Activated naive CD4-positive, alpha-beta T cell (primary cell): ENCODE results near the gene JADE2.
"Not testable (repeated sequence)": the region's sequence is repeated elsewhere in the genome, so short reads cannot be mapped to it uniquely, and the experiment has no call there.

ENCODE experiments used
- DNase-seq, 4 experiments: peaks; one replicate each; lab custom pipeline; 2025; lab: John Stamatoyannopoulos, UW

The JADE2 gene

DNA sequence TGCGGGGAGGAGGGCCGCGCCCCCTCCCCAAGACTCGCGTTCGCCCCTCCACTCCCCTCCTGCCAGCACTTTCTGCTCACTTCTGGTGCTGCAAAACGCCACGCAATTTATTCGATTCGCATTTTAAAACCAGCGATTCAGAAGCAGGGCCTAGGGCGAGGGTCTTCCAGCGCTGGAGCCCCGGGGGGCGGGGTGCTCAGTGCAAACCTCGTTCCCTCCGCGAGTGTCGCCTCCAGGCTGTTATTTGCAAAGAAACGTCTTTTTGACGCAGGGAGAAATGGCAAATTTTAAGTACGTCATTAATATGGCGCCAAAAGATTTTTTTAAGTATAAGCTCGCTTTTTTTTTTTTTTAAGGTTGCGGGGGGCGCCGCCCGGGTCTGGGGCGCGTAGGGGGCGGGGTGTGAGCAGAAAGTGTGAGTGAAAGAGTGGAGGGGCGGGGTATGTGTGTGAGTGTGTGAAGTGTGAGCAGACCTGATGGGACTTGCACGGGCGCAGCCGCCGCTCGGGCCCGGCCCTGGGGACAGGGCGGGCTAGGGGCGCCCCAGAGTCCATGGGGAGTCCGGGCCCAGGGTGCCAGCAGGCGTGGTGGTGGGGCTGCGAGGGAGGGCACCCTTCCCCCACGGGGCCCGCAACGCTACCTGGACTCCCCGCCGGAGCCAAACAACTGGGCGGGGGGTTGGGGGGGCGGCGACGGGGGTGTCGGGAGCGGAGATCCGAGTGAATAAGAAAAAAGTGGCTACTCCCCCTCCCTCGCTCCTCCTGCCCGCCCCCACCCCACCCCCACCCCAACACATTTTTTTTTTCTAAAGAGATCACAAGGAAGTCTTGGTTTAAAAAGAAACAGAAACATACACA lies at the start of gene JADE2:
Gene JADE2, plus strand, starts transcription at position 845 of the 857 bp plus-strand sequence. CDS start 10,188 bp downstream, outside the sequence.
- DNase-seq: peak; percentile 53 to 92 (median 78)

DNA sequence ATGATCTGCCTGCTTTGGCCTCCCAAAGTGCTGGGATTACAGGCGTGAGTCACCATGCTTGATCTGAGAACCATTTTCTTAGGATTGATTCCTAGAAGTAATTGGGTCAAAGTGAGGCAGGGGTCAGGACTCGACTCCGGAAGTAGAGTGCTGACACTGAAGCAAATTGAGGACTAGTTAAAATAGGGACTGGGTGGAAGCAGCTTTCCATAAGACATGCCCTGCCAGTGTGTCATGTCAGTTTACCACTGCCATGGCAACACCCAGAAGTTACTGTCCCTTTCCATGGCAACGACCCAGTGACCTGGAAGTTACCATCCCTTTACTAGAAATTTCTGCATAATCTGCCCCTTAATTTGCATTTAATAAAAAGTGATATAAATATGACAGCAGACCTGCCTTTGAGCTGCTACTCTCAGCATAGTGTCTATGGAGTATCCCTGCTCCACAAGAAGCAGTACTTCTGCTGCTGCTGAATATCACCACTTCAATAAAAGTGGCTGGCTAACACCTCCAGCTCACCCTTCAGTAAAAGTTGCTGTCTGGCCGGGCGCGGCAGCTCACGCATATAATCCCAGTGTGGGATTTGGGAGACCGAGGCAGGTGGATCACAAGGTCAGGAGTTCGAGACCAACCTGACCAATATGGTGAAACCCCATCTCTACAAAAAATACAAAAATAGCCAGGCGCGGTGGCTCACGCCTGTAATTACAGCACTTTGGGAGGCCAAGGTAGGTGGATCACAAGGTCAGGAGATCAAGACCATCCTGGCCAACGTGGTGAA lies 47.8 kb upstream of the JADE2 start:
- DNase-seq: no peak

DNA sequence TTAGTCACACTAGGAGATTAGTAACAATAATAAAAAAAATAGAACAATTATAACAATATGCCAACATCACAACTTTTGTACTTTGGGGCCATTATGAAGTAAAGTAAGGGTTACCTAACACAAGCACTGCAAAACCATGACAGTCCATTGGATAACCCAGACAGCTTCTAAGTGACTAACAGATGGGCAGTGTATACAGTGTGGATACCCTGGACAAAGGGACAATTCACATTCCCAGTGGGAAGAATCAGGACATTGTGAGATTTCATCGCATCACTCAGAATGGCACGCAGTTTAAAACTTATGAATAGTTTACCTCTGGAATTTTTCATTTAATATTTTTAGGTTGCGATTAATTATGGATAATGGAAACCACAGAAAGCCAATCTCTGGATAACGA lies 45.6 kb upstream of the JADE2 start:
- no peak for DNase-seq

DNA sequence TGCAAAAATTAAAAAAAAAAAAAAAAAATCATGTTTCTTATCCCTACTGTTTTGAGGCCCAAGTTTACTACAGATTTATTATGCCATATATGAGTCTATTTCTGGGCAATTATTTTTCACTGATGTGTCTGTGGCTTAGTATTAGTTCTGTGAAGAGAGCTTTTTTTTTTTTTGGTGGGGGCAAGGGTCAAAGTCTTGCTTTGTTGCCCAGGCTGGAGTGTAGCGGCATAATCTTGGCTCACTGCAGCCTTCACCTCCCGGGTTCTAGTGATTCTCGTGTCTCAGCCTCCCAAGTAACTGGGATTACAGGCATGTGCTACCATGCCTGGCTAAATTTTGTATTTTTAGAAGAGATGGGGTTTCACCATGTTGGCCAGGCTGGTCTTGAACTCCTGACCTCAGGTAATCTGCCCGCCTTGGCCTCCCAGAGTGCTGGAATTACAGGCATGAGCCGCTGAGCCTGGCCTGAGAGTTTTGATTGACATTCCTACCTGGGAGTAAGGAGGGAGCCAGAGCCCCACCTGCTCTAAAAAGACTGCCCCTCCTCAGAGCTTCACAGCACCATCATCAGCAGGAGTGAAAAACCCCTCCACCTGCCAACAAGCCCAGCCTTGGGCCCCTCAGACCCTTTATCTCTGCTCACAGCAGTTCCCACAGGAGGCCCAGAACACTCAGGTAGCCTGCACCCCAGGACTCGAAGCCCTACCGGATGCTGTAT lies 36.1 kb upstream of the JADE2 start:
- DNase-seq: no peak

DNA sequence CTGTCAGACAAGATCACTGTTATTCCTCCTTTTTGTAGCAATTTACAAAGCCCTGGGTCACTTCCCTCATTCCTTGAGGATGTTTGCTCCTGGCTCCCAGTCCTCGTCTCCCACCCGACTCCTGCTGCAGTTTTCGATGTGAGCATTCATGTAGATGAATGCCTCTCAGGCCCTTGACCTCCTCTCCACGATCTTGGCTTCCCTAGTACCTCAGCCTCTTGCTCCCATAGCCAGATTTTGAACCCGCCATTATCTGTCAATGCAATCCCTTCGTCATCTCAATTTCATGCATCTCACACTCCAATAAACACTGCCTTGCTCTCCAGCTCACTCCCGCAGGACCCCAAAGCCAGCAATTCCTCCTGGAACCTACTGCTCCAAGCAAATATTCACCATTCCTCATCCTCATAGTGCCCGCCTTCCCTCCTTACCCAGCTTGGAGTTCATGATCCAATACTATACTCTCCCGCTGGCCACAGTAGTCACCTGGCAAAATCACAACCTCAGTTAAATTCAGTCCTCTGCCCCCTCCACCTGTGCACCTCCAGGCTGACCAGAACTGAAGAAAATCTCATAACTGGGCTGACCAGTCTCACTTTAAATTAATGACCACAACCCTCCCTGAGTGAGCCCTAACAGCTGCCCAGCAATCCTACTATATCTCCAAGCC lies 35.1 kb upstream of the JADE2 start:
- DNase-seq: no peak

DNA sequence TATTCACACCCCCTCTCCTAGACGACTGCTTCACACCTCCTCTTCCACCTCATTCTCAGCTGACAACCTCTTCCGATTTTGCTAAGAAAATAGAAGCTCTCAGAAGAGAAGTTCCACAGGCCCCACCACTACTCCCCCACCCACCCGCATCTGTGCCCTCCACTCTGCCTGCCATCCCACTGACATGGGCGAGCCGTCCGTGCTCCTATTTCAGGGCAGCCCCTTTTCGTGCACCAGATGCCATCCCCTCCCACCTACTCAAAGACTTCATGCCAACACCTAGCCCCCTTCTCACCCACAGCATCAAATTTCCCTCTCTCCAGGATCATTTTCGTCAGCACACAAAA lies 34.6 kb upstream of the JADE2 start:
- DNase-seq: no peak

DNA sequence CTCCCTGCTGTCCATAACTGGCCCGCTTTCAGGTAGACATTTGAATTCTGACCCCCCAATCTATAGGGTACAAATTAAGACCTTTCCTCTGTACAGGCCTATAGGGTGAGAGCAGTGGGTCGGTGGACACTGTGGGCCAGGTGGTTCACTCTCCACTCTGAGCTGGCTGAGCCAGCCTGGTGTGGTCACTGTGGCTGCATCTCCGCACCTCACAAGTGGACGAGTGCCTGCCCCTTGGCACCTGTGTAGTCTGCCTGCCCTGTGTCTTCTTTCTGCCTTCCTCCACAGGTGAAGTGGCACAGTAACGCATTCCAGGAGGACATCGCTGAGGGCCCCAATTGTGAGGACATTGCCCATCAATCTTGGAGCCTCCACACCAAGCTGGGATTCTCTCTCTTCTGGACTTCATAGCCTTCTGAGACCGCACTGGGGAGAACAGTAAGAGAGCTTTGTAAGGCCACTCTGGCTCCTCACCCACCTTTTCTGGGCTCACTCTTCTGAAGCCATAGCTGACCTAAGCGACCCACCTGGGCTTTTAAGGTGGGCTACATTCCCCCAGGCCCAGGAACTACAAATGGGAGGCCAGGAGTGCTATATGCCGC lies 33.5 kb upstream of the JADE2 start:
- DNase-seq: no peak

DNA sequence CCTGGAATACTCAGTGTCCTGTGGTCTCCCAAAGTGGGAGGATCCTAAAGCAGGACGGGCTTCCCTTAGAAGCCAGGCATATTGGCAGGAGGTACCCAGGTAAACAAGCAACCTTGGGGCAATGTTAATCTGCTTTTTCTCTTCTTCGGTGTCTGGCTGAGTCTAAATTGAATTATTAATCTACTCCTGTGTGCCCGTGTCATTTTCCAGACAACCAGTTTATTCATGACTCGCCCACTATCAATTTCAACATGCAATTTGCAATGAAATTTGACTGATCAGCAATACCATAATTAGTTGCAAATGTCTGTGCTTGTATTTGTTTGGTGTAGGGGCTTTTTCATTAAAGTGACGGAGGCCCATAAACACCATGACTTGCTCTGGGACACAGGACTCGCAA lies 32.9 kb upstream of the JADE2 start:
- DNase-seq: no peak

DNA sequence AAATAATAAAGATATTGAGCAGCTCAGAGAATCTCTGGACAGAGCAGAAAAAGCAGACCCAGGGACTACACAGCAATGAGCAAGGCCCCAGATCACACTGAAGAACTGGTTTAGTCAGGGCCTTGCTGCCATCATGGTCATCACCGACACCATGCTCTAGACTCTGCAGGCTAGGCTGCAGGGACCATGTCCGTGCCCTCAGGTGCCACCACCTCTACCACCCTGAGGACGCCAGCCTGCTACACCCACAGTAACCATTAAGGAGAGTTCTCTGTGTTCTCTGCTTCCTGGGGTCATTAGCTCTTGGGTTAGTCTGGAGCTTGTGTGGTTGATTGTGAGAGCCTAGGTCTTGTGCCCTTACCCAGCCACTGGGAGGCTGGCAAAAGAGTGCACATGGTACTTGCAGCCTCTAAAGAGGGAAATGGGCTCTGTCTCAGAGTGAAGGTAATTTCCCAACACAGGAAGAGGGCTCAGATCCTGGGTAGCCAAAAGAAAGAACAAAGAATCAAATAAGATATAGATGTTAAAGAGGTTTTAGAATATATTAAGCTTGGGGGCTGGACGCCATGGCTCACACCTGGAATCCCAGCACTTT lies 31.9 kb upstream of the JADE2 start:
- no peak for DNase-seq

DNA sequence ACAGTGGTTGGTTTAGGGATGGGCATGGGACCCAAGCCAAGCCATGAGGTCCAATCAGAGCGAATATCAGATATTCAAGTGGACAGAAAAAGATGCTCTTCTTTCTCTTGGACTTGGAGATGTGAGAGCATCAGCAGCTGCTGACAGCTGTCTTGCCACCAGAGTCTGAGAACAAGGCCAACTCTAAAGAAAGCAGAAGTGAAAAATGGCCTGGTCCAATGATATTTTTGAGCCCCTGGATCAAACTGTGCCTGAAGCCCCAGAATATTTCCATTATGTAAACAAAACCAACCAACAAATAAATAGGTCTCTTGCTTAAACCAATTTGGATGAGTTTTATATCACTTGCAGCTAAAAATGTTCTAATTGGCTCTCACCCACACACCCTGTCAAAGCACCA lies 30.7 kb upstream of the JADE2 start:
- DNase-seq: no peak

DNA sequence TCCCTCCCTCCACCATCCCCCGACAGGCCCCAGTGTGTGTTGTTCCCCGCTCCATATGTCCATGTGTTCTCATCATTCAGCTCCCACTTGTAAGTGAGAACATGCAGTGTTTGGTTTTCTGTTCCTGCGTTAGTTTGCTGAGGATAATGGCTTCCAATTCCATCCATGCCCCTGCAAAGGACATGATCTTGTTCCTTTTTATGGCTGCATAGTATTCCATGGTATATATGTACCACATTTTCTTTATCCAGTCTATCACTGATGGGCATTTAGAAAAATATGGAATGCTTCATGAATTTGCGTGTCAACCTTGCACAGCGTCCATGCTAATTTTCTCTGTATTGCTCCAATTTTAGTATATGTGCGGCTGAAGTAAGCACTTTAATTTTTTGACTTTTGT lies 25.6 kb upstream of the JADE2 start:
- not testable (repeated sequence) for DNase-seq

DNA sequence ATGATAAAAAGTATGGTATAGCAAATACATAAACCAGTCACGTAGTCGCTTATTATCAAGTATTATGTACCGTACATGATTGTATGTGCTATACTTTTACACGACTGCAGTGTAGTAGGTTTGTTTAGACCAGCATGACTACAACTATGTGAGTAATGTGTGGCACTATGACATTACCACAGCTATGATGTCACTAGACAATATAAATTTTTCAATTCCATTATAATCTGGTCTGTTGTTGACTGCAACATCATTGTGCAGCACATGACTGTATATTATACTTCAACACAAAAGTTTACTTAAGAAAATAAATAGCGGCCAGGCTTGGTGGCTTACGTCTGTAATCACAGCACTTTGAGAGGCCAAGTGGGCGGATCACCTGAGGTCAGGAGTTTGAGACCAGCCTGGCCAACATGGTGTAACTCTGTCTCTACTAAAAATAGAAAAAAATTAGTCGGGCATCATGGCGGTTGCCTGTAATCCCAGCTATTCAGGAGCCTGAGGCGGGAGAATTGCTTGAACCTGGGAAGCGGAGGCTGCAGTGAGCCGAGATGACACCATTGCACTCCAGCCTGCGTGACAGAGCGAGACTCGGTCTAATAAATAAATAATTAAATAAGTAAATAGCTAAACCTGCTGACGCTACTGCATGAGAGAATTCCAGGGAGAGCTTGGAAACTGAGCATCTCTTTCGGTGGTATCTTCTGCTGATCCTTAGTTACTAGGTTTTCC lies 24.6 kb upstream of the JADE2 start:
- DNase-seq: no peak

DNA sequence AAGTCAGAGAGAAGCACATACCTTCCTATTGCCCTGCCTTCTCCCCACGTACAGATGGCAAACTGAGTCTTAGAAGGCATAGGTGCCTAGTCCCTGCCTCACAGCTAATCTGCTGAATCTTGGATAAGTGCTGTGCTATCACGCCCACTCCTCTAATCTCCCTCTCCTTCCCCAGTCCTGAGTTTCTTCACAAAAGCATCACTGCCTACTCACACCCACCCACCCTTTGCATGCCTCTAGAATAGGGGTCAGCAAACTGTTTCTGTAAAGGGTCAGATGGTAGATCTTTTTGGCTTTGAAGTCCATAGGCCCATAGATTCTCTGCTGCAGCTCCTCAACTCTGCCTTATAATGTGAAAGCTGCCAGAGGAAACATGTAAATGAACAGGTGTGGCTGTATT lies 23.2 kb upstream of the JADE2 start:
- DNase-seq: no peak

DNA sequence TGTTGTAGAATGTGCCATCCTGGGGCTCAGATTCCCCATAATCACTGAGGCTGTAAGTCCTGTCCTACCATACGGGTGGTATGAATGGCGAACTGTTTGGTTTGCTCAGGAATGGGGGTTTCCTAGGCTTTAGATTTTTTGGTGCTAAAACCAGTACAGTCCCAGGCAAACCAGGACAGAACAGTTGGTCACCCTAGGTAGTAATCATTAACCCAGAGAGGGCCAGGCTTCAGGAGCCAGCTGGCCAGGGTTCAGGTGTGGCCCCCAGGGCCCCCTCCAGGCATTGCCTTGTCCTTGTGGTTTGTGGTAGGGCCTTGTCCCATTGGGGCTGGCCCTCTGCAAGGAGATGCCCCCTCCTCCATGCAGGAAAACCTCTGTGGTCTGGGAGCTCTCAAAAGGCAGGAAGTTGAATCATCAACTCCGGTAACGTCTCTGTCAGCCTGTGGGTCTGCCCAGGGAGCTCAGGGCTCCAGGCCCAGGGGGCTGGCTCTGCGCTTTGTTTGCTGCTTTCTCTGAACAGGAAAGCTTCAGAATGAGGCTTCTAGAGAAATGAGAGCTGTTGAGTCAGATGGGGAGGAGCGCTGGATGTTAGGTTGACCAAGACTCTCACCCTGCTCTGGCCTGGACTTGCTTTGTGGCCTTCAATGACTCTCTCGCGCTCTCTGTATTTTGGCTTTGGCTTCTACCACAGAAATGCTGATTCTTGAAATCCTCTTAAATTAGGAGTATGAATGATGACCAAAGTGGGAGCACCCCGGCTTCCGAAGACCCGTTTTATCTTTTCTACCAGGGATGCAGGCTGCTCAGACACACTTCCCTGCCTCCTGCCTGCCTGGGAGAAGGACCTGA lies 22.2 kb upstream of the JADE2 start:
- DNase-seq: peak in 2 of 4 experiments; percentile 19 to 39

DNA sequence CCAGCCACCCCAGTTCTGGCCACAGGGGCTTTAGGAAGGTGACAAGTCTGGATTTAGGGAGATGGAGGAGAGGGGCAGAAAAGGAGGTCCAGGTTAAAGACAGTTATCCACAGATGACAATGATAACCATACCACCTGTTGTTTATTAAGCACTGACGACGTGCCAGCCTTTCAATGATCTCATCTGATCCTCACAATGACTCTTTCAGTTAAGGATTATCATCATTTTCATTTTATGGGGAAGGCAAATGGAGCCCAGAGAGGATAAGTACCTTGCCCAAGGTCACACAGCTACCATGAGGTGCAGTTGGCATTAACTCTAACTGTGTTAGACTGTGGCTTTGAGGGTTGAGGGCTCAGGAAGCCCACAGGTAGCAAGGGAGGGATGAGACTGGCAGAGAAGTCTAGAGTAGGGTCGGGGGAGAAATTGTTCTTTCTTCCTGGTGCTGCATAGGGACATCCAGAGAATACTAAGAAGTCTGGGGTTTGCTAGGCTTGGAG lies 21.5 kb upstream of the JADE2 start:
- DNase-seq: no peak

DNA sequence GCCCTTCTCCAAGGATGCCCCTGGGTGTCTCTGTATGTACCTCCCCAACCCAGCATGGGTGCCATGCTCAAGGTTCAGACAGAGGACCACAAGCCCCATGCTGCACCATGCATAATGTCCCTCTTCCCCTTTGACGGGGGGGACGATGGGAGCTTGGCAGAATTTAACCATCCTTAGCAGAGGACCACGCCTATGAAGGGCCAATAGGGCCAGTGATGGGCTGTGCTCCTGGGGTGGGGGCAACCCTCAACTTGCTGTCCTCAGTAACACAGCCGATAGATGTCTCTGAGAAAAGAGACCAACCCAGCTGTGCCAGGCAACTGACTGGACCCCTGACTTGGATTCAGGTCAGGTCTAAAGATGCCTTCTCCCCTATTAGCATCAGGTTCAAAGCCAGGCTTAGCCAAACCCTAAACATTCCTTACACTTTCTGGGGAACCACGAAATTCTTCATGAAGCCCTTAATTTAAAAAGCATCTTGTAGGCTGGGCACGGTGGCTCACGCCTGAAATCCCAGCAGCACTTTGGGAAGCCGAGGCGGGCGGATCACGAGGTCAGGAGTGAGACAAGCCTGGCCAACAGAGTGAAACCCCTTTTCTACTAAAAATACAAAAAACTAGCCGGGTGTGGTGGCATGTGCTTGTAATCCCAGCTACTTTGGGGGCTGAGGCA lies 20.7 kb upstream of the JADE2 start:
- no peak for DNase-seq

DNA sequence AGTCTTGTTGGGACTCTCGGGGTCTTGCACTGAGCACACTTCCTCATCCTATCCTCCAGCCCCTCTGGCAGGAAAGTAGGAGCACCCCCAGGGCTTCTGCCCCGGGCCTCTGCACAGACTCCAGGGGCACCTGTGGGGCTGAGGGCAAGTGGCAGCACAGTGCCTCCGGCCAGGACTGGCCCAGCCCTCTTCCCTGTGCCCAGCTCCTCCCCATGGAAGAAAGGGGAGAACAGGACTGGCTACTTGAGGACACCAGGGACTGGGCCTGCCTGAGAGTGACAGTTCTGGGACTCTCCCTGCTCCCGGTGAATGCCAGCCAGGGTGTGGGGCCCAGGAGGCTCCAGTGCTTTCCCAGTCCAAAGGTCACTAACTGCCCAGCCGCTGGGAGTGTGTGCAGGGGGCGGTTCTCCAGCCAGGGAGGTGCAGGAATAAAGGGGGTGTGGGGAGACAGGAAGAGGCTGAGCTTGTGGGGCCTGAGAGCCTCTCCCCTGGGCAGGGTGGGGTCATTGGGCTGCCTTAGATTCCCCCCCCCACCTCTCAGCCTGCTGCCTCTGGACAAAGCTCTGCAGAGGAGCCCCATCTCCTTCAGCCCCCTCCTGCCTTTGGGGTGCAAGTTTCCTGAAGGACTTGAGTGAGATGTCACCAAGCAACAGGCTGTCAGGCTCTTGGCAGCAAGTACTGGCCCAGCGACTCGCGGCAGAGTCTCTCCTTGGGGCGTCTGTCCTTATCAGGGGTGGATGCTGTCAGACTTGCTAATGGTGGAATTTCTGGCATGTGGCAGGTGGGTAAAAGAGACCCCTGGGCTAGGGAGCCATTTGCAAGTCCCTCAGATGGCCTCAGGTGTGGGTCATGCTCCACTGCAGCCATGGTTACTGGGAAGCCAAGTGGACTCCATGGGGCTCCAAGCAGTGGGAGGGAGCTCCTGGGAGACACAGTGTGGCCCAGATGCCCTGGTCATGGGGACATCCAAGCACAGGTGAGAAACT lies 19.1 kb upstream of the JADE2 start:
- no peak for DNase-seq

DNA sequence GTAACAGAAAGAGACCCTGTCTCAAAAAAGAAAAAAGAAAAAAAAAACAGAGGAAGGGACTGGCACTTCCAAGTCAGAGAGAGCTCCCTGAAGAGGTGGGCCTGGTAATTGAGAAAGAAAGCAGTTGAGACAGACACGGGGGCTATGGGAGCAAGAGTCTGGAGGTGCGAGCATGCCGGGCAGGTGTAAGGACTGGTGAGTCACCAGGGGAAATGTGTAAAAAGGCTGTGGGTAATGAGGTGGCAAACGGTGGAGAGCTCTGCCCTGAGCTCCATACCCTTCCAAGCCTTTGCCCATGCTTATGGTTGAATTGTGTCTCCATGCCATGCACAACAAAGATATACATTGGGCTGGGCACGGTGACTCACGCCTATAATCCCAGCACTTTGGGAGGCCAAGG lies 18.0 kb upstream of the JADE2 start:
- no peak for DNase-seq
